ENCODE results near the gene KBTBD12.

DNA sequence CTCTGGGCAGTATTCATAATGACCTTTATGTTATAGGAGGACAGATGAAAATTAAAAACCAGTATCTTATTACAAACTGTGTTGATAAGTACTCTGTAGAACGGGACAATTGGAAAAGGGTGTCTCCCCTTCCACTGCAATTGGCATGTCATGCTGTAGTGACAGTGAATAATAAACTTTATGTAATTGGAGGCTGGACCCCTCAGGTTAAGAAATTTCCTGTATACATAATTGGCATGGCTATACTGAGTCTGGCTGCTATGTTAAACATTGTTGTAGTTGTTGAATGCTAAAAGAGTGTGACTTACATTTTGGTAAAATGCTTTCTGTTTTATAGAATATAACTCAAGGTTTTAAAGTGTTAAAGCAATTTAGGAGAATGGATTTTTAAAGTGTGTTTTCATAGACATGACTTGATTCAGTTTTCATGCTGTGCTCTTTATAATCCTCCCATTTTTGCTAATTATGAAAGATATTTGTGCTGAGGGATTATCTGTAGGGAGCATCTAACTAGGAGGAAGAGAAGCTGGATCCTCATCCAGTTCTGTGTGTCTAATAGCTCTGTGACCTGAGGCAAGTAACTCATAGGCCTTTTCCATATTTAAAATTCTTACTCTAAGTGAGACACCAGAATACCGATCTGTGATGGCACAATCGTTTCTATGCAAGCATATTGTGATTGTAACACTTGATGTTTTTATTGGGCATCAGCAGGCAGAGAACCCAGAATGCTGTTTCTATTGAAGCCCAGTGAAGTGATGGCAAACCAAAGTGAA, 13.0 kb downstream of the KBTBD12 start:
- TF ChIP-seq POLR2AphosphoS5 (IDR thresholded peaks at IDR 0.05; ENCODE audit: low read depth, low read length) (no peak), POLR2A (IDR thresholded peaks at IDR 0.05; ENCODE audit: low read depth, low read length) (no peak), TAF1 (IDR thresholded peaks at IDR 0.05; ENCODE audit: borderline replicate concordance, low read depth, low read length) (no peak)

All from GM12892 (cell line).